Measurements from ENCODE around the gene EYA2.

Gene EYA2

GRCh38 chr20:47127546-47127945 lies 232.9 kb downstream of the EYA2 start:
- H3K4me1 ChIP-seq (ENCODE audit: low read depth, poor library complexity, severe bottlenecking), result no peaks in the 10 kb centered on the region
- H3K79me2 ChIP-seq (ENCODE audit: insufficient read depth, low read depth), result no peaks in the 10 kb centered on the region
- H3K4me3 ChIP-seq (IDR thresholded peaks at IDR 0.05; ENCODE audit: insufficient read depth, low read depth, low read length), result no peak overlapping the region
- no peak overlapping the region for H3K27ac ChIP-seq
- H3K36me3 ChIP-seq (ENCODE audit: insufficient read depth), result no peaks in the 10 kb centered on the region
- H2AFZ ChIP-seq (ENCODE audit: low read depth), result no peak overlapping the region
- H4K20me1 ChIP-seq (ENCODE audit: insufficient read depth), result no peaks in the 10 kb centered on the region
- no peak overlapping the region for H3K9ac ChIP-seq
- no peaks in the 10 kb centered on the region for H3K27me3 ChIP-seq (ENCODE audit: insufficient read depth, low read depth)
- no peak overlapping the region for H3K4me2 ChIP-seq
- TF ChIP-seq CTCF (conservative IDR thresholded peaks at IDR 0.05; ENCODE audit: low read depth, low read length), result no peak

- H3K27ac ChIP-seq, result no peak overlapping the region
- H2AFZ ChIP-seq (ENCODE audit: low read depth), result no peak overlapping the region
- H3K4me1 ChIP-seq (ENCODE audit: low read depth, poor library complexity, severe bottlenecking), result no peaks in the 10 kb centered on the region
- no peak overlapping the region for H3K4me3 ChIP-seq (IDR thresholded peaks at IDR 0.05; ENCODE audit: insufficient read depth, low read depth, low read length)
- no peaks in the 10 kb centered on the region for H3K36me3 ChIP-seq (ENCODE audit: insufficient read depth)
- no peaks in the 10 kb centered on the region for H3K27me3 ChIP-seq (ENCODE audit: insufficient read depth, low read depth)
- no peak overlapping the region for H3K4me2 ChIP-seq
- H3K9ac ChIP-seq, result no peak overlapping the region
- TF ChIP-seq CTCF (conservative IDR thresholded peaks at IDR 0.05; ENCODE audit: low read depth, low read length), result no peak
- no peaks in the 10 kb centered on the region for H3K79me2 ChIP-seq (ENCODE audit: insufficient read depth, low read depth)
- H4K20me1 ChIP-seq (ENCODE audit: insufficient read depth), result no peaks in the 10 kb centered on the region
These were observed 233.4 kb downstream of the EYA2 start for GRCh38 chr20:47127999-47128398.

GRCh38 chr20:47129306-47129705 lies 234.7 kb downstream of the EYA2 start:
- Histone ChIP-seq H3K79me2 (ENCODE audit: insufficient read depth, low read depth) (no peaks in the 10 kb centered on the region), H3K27me3 (ENCODE audit: insufficient read depth, low read depth) (no peaks in the 10 kb centered on the region), H3K27ac (no peak overlapping the region), H3K4me3 (IDR thresholded peaks at IDR 0.05; ENCODE audit: insufficient read depth, low read depth, low read length) (no peak overlapping the region), H3K4me2 (no peak overlapping the region), H4K20me1 (ENCODE audit: insufficient read depth) (no peaks in the 10 kb centered on the region), H3K9ac (no peak overlapping the region), H3K36me3 (ENCODE audit: insufficient read depth) (no peaks in the 10 kb centered on the region), H2AFZ (ENCODE audit: low read depth) (no peak overlapping the region), H3K4me1 (ENCODE audit: low read depth, poor library complexity, severe bottlenecking) (no peaks in the 10 kb centered on the region)
- no peak for TF ChIP-seq CTCF (conservative IDR thresholded peaks at IDR 0.05; ENCODE audit: low read depth, low read length)

GRCh38 chr20:47133809-47134456 lies 239.3 kb downstream of the EYA2 start:
- H3K36me3 ChIP-seq (ENCODE audit: insufficient read depth), result no peaks in the 10 kb centered on the region
- no peak overlapping the region for H3K9ac ChIP-seq
- H3K4me3 ChIP-seq (IDR thresholded peaks at IDR 0.05; ENCODE audit: insufficient read depth, low read depth, low read length), result no peak overlapping the region
- H3K27me3 ChIP-seq (ENCODE audit: insufficient read depth, low read depth), result no peaks in the 10 kb centered on the region
- H4K20me1 ChIP-seq (ENCODE audit: insufficient read depth), result no peaks in the 10 kb centered on the region
- H2AFZ ChIP-seq (ENCODE audit: low read depth), result no peak overlapping the region
- no peak overlapping the region for H3K27ac ChIP-seq
- no peaks in the 10 kb centered on the region for H3K79me2 ChIP-seq (ENCODE audit: insufficient read depth, low read depth)
- H3K4me2 ChIP-seq, result no peak overlapping the region
- TF ChIP-seq CTCF (conservative IDR thresholded peaks at IDR 0.05; ENCODE audit: low read depth, low read length), result no peak
- H3K4me1 ChIP-seq (ENCODE audit: low read depth, poor library complexity, severe bottlenecking), result no peaks in the 10 kb centered on the region

Measured in KMS-11 (cell line).